NCI-H2196 treated with DMSO at 0.1 percent for 48 hours (cell line): Measurements from ENCODE around the gene VWA8.

Source experiments
- DNase-seq: peaks from one replicate; lab custom pipeline; 2025; ENCODE audit not compliant: unreplicated experiment; lab: John Stamatoyannopoulos, UW

Gene VWA8

DNA sequence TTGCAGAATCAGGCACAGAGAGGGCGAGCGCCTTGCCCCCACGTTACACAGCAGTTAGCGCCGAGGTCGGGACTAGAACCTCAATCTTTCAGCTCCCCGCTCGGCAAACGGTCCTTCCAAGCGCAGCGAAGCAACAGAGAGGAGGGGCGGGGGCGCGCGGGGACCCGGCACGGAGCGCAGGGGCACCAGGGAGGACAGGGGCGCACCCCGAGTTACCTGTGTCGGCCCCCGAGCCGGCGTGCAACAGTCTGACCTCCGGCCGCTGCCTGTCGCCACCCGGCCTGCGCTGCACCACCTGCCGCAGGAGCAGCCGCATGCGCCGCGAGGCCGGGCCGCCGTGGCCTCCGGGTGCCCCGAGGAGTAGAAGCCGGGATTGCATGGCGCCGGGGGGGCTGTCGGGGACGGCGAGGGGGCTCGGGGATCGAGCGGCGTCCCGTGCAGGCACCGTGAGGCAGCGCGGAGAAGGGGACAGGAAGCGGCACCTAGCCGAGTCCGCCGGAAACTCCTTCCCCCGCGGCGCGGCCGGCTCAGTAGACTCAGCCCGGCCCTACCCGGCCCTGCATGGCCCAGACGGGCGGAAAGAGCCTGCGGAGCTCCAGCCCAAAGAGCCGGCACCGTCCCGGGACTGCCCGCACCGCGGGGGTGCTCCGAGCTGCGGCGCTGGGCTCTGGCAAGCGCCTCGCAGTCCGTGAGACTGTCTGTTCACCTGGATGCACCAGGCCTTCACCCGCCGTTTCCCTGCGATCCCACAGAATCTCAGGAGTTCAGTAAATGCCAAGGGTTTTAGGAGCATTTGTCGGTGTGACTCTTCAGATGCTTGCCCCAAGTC, at the start of gene VWA8:
VWA8 (minus strand) TSS at position 473 of the 829 bp plus-strand sequence; CDS start at position 379, 94 bp downstream.
- DNase-seq, result peak; percentile 17

GRCh38 chr13:42009057-42009456, 48.1 kb upstream of the VWA8 start:
- DNase-seq, result no peak

GRCh38 chr13:42007844-42008243, 46.9 kb upstream of the VWA8 start:
- DNase-seq, result no peak

- DNase-seq, result no peak
Measured at GRCh38 chr13:42002066-42002465, 41.2 kb upstream of the VWA8 start.

GRCh38 chr13:42001580-42001979, 40.7 kb upstream of the VWA8 start:
- no peak for DNase-seq

DNA sequence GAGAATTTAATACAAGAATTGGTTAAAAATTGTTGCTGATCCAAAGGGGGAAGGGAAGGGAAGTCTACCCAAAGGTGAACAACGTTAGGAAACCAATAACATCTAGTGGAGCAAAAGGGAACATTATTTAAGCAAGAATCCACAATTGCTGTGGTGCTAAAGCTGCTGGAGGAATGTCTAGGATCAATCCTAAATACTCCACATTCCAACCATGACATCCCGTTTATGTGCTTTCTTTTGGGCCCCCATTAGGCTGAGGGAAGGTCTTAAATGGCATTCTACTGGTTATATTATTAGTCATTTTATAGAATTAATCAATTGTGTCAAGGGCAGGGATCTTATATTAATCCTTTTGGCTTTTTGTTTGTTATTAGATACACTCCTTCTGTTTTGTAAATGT, 39.9 kb upstream of the VWA8 start:
- no peak for DNase-seq

DNA sequence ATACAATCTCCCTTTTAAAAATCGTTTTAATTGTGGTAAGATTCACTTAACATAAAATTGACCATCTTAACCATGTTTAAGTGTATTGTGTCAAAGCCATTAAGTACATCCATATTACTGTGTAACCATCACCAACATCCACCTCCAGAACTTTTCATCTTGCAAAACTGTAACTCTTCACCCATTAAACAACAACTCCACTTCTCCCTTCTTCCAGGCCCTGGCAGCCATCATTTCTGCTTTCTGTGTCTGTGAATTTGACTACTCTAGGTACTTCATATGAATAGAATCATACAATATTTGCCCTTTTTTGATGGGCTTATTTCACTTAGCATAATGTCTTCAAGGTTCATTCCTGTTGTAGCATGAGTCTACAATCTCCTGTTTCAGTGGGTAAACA, 36.5 kb upstream of the VWA8 start:
- no peak for DNase-seq

- no peak for DNase-seq
Measured at GRCh38 chr13:41995946-41996345, 35.0 kb upstream of the VWA8 start.

- no peak for DNase-seq
Measured at GRCh38 chr13:41995336-41995735, 34.4 kb upstream of the VWA8 start.

GRCh38 chr13:41994696-41995095, 33.8 kb upstream of the VWA8 start:
- DNase-seq, result no peak

DNA sequence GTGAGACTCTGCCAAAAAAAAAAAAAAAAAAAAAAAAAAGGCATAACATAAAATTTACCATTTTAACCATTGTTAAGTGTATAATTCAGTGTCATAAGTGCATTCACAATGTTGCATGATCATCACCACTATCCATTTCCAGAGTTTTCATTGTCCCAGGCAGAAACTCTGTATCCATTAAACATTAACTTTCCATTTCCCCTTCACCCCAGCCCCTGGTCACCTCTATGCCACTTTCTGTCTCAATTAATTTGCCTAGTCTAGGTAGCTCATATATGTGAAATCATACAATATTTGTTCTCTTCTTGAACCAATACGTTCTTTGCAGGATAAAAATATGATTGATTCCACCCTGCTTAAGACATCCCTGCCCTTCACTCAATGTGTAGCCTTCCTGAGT, 31.0 kb upstream of the VWA8 start:
- no peak for DNase-seq

DNA sequence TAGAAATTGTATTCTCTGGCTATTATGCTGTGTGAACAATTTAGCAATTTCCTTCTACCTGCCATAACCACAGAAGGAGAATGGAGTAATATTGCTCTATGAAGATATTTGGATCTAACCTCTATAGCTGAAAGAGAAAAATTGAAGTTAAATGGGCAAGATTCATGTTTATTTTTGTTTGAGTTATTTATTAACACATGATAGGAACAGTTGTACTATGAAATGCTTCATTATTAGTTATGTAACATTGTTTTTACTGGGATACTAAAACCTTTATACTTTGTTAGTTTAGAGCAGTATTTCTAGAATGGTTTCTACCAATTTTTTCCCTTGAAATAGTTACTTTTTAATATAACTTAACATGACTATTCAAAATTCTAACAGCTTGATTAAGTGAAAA, 27.3 kb upstream of the VWA8 start:
- no peak for DNase-seq

- DNase-seq, result no peak
Measured at GRCh38 chr13:41985788-41986508, 25.0 kb upstream of the VWA8 start.

DNA sequence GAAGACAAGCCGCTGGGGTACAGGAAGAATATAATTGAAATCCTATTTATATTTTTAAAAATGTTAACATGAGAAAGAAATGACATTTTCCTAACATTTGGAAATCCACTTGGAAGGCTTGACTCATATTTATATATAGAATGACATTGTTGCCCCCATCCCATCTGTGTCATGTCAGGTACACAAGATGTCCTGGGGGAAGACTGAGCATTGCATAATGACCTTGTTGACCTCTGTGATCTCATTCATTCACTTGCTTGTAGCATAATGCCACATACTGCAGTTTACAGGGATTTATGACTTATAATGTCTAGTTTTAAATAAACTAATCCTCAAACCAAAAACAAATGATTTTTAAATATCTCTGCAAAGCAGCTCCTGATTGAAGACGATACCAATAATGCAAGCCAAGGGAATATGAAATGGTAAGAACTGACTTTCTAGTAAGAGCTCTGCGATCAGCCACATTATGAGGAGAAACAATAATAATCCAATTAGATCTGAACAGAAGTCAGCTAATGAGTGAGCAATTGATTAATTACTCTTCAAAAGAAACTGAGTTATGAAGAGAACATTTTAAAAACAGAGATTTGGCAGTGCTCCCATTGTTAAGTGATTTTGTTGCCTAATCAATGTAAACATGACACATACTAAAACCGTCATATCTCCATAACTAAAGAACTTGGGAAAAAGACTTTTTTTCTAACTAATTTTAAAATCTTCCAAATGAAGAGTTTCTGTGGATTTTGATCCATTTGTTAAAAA, 21.2 kb upstream of the VWA8 start:
- no peak for DNase-seq

DNA sequence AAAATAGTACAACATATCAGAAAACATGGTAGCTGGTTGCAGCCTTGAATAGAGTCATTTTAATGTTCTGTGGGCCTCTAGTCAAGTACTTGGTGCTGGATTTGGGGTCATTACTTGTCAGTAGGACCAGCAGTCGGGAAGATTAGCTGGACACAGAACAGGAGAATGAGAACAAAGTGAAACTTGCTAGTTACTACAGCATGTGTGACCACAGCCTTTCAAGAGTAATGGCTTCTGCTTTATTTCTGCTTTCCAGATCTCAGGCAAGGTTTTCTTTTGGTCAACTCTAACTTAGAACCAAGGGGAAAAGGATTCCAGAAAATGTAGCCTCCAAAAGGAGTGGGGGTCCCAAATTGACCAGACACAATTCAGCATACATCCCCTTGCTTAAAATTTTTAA, 17.1 kb upstream of the VWA8 start:
- DNase-seq, result no peak

DNA sequence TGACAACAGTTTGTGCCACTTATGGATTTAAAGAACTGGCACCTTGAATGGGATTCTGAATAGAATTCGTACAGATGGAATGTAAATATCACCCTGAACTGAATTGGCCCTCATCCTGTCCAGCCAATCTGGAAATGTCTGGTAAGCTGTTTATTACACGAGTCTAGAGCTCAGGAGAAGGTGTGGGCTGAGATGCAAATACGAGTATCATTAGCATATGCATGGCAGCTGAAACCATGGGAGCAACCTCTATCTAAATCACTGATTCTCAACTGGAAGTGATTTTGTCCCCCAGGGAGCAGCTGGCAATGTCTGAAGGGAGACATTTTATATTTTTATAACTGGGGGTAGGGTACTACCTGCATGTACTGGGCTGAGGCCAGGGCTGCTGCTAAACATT, 15.6 kb upstream of the VWA8 start:
- DNase-seq, result no peak

- no peak for DNase-seq
Measured at GRCh38 chr13:41974262-41974900, 13.5 kb upstream of the VWA8 start.

- DNase-seq, result no peak
Measured at GRCh38 chr13:41973247-41973741, 12.4 kb upstream of the VWA8 start.

GRCh38 chr13:41971848-41972247, 10.9 kb upstream of the VWA8 start:
- DNase-seq, result no peak

DNA sequence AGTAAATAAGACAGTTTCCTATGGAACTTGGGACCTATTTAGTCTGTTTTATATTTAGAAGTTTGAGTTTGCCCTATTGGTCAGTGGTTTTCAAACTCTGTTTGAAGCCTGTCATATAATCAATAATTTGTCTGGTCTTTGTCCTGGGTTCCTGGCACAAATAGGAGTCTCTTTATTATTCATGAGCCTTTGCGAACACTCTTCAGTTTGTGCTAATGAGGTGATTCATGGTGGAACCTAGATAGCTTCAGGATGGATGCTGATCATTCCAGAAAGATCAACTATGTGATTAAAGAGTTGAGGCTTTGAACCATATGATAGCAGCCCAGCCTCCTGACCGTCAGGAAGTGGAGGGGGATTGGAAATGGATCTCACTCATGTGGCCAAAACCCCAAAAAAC, 10.0 kb upstream of the VWA8 start:
- no peak for DNase-seq

DNA sequence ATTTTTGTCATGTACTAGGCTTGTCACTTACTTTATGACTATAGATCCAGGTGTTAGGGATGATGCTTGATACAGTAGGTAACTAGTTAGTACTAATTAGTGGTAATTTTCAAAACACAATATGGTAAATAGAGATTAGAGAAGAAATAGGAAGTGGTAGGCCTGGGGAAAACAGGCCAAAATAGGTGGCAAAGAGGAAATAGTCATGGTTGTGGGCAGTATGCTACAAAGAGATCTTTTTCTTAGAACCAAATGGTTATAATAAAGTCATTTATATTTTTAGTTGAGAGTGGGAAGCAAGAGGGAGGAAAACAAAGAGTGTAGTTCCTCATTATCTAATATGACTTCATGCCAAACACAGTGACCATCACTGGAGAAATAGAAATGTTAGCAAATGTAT, 9.1 kb upstream of the VWA8 start:
- no peak for DNase-seq
